ENCODE measurements around the gene SNN. TPM values are rescaled to one million over a fixed set of nuclear protein-coding genes. Genes with fewer than 3 reads are reported as not detected.

SNN gene
- total and polyA plus RNA-seq, 9 of the 15 experiments (the other 6 are each of a cell fraction or from before 2014, with no cell fraction given): 0.07 to 2.9 (median 1.9) TPM

DNA sequence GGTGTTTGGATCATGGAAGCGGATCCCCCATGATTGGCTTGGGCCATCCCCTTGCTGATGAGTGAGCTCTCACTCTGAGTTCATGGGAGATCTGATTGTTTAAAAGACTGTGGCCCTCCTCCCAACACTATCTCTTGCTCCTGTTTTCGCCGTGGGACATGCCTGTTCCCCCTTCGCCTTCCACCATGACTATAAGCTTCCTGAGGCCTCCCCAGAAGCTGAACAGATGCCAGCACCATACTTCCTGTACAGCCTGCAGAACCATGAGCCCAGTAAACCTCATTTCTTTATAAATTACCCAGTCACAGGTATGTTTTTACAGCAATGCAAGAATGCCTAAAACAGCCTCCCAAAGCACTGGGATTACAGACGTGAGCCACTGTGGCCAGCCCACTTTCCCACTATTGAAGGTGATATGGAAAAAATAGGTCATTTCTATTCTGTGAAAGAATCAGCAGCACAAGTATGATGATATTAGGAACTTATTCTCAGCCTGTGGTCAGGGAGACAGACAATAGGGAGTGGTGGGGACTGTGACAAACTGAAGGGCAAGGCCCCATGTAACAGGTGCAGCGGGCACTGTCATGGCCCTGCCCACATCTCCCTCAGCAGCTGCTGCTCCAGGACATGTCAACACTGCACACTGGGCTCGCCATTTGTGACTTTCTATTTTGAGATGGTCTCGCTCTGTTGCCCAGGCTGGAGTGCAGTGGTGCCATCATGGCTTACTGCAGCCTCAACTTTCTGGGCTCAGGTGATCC is 47.8 kb upstream of the SNN start (continued):
- no peak for TF ChIP-seq CHD4 (IDR thresholded peaks at IDR 0.05; ENCODE audit: insufficient read depth, insufficient replicate concordance, low read depth, low read length, poor library complexity, severe bottlenecking)
- no peak for TF ChIP-seq CBFB (CRISPR knock-in tag; IDR thresholded peaks at IDR 0.05)
- TF ChIP-seq ZNF695 (CRISPR knock-in tag; IDR thresholded peaks at IDR 0.05): no peak
- no peak for TF ChIP-seq ZNF583 (CRISPR knock-in tag; IDR thresholded peaks at IDR 0.05)
- TF ChIP-seq, protein P1, sequence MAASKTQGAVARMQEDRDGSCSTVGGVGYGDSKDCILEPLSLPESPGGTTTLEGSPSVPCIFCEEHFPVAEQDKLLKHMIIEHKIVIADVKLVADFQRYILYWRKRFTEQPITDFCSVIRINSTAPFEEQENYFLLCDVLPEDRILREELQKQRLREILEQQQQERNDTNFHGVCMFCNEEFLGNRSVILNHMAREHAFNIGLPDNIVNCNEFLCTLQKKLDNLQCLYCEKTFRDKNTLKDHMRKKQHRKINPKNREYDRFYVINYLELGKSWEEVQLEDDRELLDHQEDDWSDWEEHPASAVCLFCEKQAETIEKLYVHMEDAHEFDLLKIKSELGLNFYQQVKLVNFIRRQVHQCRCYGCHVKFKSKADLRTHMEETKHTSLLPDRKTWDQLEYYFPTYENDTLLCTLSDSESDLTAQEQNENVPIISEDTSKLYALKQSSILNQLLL (CRISPR knock-in tag; IDR thresholded peaks at IDR 0.05; ENCODE audit: borderline replicate concordance): no peak
- no peak for TF ChIP-seq RAD51 (IDR thresholded peaks at IDR 0.05; ENCODE audit: borderline replicate concordance, low read depth)
- TF ChIP-seq TRIM28 (IDR thresholded peaks at IDR 0.05): 0 out of 2 replicates have a peak, but pooled peaks have one; percentile 48
- TF ChIP-seq ZNF316 (IDR thresholded peaks at IDR 0.05): peak; percentile 64; the same call in 1 of the 2 replicates
- TF ChIP-seq, protein P2, sequence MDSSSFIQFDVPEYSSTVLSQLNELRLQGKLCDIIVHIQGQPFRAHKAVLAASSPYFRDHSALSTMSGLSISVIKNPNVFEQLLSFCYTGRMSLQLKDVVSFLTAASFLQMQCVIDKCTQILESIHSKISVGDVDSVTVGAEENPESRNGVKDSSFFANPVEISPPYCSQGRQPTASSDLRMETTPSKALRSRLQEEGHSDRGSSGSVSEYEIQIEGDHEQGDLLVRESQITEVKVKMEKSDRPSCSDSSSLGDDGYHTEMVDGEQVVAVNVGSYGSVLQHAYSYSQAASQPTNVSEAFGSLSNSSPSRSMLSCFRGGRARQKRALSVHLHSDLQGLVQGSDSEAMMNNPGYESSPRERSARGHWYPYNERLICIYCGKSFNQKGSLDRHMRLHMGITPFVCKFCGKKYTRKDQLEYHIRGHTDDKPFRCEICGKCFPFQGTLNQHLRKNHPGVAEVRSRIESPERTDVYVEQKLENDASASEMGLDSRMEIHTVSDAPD (CRISPR knock-in tag; IDR thresholded peaks at IDR 0.05): no peak
- no peak for TF ChIP-seq ETV5 (CRISPR knock-in tag; IDR thresholded peaks at IDR 0.05; ENCODE audit: low read depth)
- TF ChIP-seq RBM25 (IDR thresholded peaks at IDR 0.05; ENCODE audit: low read depth, low read length, severe bottlenecking): peak; percentile 30
- TF ChIP-seq NCOA6 (IDR thresholded peaks at IDR 0.05): no peak

Measured in K562 (cell line).